Smooth muscle cell (in vitro differentiated cells): ENCODE results near the gene PRKCA. TPM values are rescaled to one million over a fixed set of nuclear protein-coding genes. Genes with fewer than 3 reads are reported as not detected.
A peak's percentile ranks its signal among the peaks of the same experiment; 100 is the strongest.

Source experiments
- DNase-seq: peaks from one replicate; lab custom pipeline; 2025; ENCODE audit not compliant: unreplicated experiment; lab: John Stamatoyannopoulos, UW
- H2AFZ ChIP-seq: fragments of 200-600 bp; sonication (generic); 2 replicates; pipeline ENCODE4 v1.6.0; 2016; ENCODE audit warnings: antibody characterized with exemption, low read depth, mild to moderate bottlenecking
- H3F3A ChIP-seq: fragments of 200-600 bp; sonication (generic); 2 replicates; pipeline ENCODE4 v1.6.0; 2017; ENCODE audit warnings: antibody characterized with exemption, low read depth
- H3K27ac ChIP-seq: fragments of 200-600 bp; sonication (generic); 2 replicates; pipeline ENCODE4 v1.5.1; 2016; ENCODE audit warnings: low read depth, mild to moderate bottlenecking
- H3K27me3 ChIP-seq: fragments of 200-600 bp; sonication (generic); 2 replicates; pipeline ENCODE4 v1.6.1; 2016; ENCODE audit warnings: low read depth, mild to moderate bottlenecking
- H3K36me3 ChIP-seq: fragments of 200-600 bp; sonication (generic); 2 replicates; pipeline ENCODE4 v1.5.1; 2016; ENCODE audit warnings: low read depth
- H3K4me1 ChIP-seq: fragments of 200-600 bp; sonication (generic); 2 replicates; pipeline ENCODE4 v1.5.1; 2016; ENCODE audit warnings: low read depth
- H3K4me2 ChIP-seq: fragments of 200-600 bp; sonication (generic); 2 replicates; pipeline ENCODE4 v1.6.0; 2016; ENCODE audit warnings: mild to moderate bottlenecking
- H3K4me3 ChIP-seq: fragments of 200-600 bp; sonication (generic); 2 replicates; pipeline ENCODE4 v1.5.1; 2016; ENCODE audit warnings: mild to moderate bottlenecking
- H3K79me2 ChIP-seq: fragments of 200-600 bp; sonication (generic); 2 replicates; pipeline ENCODE4 v1.6.0; 2016; ENCODE audit warnings: low read depth, mild to moderate bottlenecking
- H3K9ac ChIP-seq: fragments of 200-600 bp; sonication (generic); 2 replicates; pipeline ENCODE4 v1.6.0; 2016; ENCODE audit warnings: low read depth
- H3K9me3 ChIP-seq: fragments of 200-600 bp; sonication (generic); replicated peaks from 2 replicates; pipeline ENCODE4 v1.5.1; 2016; ENCODE audit warnings: low read depth
- H4K20me1 ChIP-seq: fragments of 200-600 bp; sonication (generic); 2 replicates; pipeline ENCODE4 v1.6.0; 2016; ENCODE audit warnings: low read depth
- CTCF ChIP-seq: fragments of 200-600 bp; sonication (generic); IDR thresholded peaks from 2 replicates; pipeline ENCODE4 v1.5.1; 2017; ENCODE audit warnings: borderline replicate concordance, mild to moderate bottlenecking, antibody characterized with exemption; ENCODE audit not compliant: insufficient read depth, poor library complexity, severe bottlenecking
- WGBS: methylation state at CpG from one replicate; pipeline ENCODE4 v1.1.7; 2016; ENCODE audit warnings: low lambda C conversion rate; 5-methylcytosine and 5-hydroxymethylcytosine counted together
- polyA plus RNA-seq: library from polyadenylated mRNA; unstranded; fragments of >200 nt; fragmentation: Nextera tagmentation; extraction: Ambion mirVana; gene quantifications from 2 replicates; pipeline ENCODE4 v1.2.1, GENCODE V29; 2016
- total RNA-seq: library from RNA; depleted of rRNA; stranded (reverse); fragments of >200 nt; gene quantifications from 2 replicates; pipeline ENCODE4 v1.2.3, GENCODE V29; 2014

Gene PRKCA
- total and polyA plus RNA-seq, 2 experiments from 2014 or later, result 0.78 to 7.1 TPM

GRCh38 chr17:66834919-66835454, 532.6 kb downstream of the PRKCA start, which contains the start of gene CACNG5:
TSS of gene CACNG5 (plus strand) at chr17:66835117. CDS start at chr17:66877333, 42,216 bp downstream.
- H3K79me2 ChIP-seq, result no peaks in the 10 kb centered on the region
- H3K27ac ChIP-seq, result no peak within 1 kb of the TSS
- H3K9ac ChIP-seq, result no peak within 1 kb of the TSS
- no peaks in the 10 kb centered on the region for H4K20me1 ChIP-seq
- no peak within 1 kb of the TSS for H2AFZ ChIP-seq
- DNase-seq, result no peak
- H3K36me3 ChIP-seq, result no peaks in the 10 kb centered on the region
- no peaks in the 10 kb centered on the region for H3K9me3 ChIP-seq
- no peak within 1 kb of the TSS for H3K4me3 ChIP-seq
- H3K4me1 ChIP-seq, result no peaks in the 10 kb centered on the region
- no peak for TF ChIP-seq CTCF
- WGBS, result 21% methylated on average over 23 of the region's 57 CpGs
- H3F3A ChIP-seq, result no peaks in the 10 kb centered on the region
- H3K4me2 ChIP-seq, result peak within 1 kb of the TSS; percentile 12
- H3K27me3 ChIP-seq, result peaks cover 62% of the 10 kb centered on the region

GRCh38 chr17:66835476-66835875, 533.1 kb downstream of the PRKCA start:
- Histone ChIP-seq H3K4me2 (no peak overlapping the region), H3K27me3 (peaks cover 65% of the 10 kb centered on the region), H2AFZ (no peak overlapping the region), H3K4me3 (no peak overlapping the region), H3K4me1 (no peaks in the 10 kb centered on the region), H3K9ac (no peak overlapping the region), H3K27ac (no peak overlapping the region), H4K20me1 (no peaks in the 10 kb centered on the region), H3K9me3 (no peaks in the 10 kb centered on the region), H3K36me3 (no peaks in the 10 kb centered on the region), H3K79me2 (no peaks in the 10 kb centered on the region), H3F3A (no peaks in the 10 kb centered on the region)
- 66% methylated on average over 16 of the region's 16 CpGs for WGBS
- no peak for DNase-seq
- no peak for TF ChIP-seq CTCF

- 90% methylated on average over 11 of the region's 11 CpGs for WGBS
- Histone ChIP-seq H3K27me3 (peaks cover 68% of the 10 kb centered on the region), H3K36me3 (no peaks in the 10 kb centered on the region), H3K79me2 (no peaks in the 10 kb centered on the region), H4K20me1 (no peaks in the 10 kb centered on the region), H3K4me2 (no peak overlapping the region), H3K9me3 (no peaks in the 10 kb centered on the region), H3K27ac (no peak overlapping the region), H3K4me3 (no peak overlapping the region), H3F3A (no peaks in the 10 kb centered on the region), H3K9ac (no peak overlapping the region), H3K4me1 (no peaks in the 10 kb centered on the region), H2AFZ (no peak overlapping the region)
- DNase-seq, result no peak
- no peak for TF ChIP-seq CTCF
Measured at GRCh38 chr17:66836063-66837005, 533.9 kb downstream of the PRKCA start.
